DMS114 treated with DMSO at 0.1 percent for 48 hours (cell line): ENCODE results near the gene DMGDH.

Experiments
- DNase-seq: peaks from one replicate; lab custom pipeline; 2025; ENCODE audit not compliant: unreplicated experiment; lab: John Stamatoyannopoulos, UW

DMGDH gene

DNA sequence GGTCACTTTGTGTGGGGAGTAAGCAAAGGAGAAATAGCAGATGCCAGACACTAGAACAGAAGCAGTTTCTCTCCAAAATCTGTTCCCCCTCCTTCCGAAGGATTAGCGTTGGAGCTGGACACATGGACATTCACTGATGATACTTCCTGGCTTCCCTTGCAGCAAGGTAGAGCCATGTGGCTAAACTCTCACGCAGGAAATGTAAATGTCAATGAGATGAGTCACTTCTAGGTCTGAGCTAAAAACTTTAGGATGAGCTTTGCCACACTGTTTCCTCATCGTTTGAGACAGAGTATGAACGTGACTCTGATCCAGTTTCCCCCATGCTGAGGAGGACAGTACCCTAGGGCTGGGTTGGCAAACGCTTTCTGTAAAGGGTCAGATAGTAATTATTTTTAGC is 5.2 kb upstream of the DMGDH start:
- no peak for DNase-seq

DNA sequence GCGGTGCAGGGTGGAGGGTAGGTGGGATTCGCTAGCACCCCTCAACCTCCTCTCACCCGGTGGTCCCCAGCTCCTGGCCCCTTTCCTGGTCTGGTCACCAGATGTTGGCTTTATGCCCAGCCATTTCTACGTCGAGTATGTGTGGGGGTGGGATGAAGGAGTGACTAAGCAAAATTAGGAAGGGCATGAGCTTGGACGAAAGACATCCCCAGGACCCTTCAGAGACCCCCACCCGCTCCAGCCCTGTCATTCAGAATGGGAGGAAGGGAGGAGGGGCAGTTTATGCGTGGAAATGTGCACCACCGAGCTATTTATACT is 835 bp upstream of the DMGDH start:
- DNase-seq = no peak

DNA sequence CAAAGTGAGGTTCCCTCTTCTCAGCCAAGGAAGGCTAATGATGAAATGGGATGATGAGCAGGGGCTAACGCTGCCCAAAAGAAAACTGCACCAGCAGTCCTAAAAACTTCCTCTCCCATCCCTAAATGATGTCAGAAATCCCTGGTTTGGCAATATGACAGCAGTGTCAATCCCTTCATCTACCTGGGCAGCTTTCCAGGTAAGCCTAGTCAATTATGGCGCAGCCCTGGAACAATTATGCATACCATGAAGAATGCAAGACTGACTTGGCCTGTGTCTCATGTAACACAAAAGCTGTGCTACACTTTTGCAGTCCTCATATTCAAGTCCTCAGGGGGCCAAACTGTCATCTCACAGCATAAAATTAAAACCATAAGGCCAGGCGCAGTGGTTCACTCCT is 7.0 kb downstream of the DMGDH start:
- DNase-seq = no peak

DNA sequence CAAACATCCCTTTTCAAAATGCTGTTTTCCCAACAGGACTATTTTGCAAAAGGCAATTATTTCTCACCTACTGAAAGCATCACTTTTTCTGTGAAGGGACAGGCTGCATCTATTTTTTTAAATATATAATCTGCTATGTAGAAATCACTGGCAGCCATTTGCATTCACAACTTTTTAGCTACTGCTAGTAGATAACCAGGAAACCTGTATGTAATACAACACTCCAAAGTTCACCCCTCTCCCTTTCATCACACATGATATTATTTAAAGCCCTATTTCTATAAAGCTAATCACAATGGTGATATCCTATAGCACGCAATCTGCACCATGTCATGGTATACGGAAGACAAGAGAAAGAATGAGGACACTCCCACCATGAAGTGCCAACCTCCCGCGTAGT is 9.8 kb downstream of the DMGDH start:
- no peak for DNase-seq

DNA sequence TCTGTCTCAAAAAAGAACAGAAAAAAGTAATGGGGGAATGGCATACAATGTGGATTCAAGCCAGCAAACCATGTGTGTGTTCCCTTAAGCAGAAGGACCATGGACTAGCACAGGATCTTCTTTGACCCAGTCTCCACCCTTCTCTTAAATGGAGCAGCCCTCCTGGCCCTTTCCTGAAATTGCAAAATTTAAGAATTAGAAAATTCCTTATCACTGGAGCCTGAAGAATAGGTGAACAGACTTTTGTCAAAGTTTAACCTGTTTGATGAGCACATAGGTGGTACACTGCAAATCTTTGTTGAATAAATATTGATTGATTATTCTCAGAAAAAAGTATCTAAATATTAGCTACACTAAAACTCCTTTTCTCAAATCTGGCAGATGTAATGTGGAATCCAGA is 12.6 kb downstream of the DMGDH start:
- DNase-seq = no peak

DNA sequence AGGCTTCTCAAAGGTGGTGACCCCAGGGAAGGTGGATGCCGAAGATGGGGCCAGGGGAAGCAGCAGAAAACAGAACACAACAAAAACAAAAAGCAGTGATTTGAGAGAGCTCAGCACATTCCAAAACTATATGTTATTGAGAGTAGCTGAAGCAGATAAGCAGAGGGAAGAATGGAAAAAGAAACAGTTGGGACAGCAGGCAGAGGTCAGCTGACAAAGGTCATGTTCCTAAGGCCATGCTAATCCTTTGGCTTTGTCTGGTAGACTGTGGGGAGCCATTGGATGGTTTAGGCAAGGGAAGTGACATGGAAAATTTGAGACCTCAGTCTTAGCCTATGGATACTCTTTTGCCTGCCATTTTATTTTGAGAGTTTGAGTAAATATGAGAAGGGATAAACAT is 14.5 kb downstream of the DMGDH start:
- DNase-seq = no peak

DNA sequence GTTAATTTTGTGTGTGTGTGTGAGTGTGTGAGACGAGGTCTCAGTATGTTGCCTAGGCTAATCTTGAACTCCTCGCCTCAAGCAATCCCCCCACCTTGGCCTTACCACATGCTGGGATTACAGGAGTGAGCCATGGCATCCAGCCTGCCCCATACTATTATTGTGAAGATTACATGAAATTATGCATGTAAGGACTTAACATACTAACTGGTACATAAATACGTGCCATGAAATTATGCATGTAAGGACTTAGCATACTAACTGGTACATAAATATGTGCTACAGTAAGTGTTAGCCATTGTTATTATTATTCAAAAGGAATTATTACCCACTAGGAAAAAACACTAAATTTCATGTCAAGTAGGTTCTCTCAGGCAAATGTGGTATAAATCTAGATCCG is 16.2 kb downstream of the DMGDH start:
- no peak for DNase-seq

DNA sequence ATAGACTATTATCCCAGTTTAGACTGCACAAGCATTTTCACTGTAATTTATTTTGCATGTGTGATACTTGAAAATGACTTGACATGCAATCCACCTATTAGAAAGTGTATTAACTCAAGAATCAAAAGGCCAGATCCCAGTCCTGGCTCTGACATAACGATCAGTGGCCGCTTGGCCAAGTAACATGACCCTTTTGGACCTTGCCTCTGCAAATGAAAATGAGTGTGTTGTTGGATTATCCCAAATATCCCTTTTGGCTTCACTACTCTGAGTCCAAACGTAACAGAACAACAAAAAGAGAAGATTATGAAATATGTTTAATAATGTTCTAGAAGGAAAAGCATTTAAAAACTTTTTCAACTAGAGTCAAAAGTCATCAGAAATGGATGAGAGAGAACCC is 19.0 kb downstream of the DMGDH start:
- DNase-seq = no peak

DNA sequence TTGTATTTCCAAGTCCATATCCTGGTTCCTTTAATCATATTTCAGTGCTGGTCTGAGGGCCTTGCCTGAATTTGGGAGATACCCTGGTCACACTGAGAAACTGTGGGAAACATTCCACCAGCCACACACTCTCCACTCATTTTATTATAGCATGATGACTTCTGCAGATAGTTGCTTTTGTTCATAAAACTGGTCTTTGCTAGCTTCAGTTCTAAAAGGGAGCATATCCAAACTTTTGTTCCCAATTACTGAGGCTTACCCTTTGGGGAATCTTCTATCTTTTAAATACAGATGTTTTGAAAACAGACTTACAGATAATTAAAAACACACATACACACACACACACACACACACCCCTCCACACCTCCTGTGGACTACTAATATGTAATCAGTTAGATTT is 21.0 kb downstream of the DMGDH start:
- DNase-seq = no peak

DNA sequence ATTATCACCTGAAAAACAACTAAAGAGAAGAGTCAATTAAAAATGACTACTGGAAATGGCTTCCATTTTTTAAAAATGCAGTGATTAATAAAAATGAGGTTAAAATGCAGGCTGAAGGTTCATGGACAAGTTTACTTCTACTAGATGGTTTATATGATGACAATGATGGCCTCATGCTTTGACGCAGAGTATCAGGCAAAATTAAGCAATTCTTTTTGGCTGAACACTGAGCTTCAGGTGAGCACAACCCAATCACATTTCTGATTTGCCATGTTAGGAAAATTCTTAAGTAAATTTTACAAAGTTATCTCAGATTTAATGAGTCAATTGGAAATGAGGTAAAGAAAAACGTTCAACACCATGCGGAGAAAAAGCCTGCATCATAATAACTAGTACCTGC is 22.3 kb downstream of the DMGDH start:
- DNase-seq = no peak

DNA sequence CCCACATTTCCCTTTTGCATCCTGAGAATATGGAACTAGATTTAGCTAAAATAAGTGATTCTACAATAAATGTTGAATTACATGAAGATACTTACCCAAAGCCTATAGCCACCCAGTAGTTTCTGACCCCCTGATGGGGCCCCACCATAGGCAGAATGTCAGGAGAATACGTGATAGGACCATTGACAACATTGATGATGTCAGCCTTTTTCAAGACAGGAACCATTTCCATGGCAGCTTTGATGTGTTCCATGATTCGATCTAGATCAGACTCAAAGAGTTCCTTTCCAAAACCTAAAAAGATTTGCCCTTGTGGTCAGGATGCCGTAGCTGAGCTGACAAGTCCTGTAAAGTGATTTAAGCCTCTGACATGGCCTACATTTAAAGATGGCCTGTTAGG is 27.3 kb downstream of the DMGDH start:
- no peak for DNase-seq

DNA sequence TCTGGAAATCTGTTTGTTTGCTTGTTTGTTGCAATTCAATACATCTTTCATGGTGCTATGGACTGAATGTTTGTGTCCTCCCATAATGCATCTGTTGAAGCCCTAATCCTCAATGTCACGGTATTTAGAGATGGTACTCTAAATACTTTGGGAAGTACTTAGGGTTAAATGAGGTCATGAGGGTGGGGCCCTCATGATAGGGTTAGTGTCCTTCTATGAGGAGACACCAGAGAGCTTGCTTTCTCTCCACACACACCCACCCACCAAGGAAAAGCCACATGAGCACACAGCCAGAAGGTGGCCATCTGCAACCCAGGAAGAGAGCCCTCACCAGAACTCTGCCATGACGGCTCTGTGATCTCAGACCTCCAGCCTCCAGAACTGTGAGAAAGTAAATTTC is 32.7 kb downstream of the DMGDH start:
- no peak for DNase-seq

DNA sequence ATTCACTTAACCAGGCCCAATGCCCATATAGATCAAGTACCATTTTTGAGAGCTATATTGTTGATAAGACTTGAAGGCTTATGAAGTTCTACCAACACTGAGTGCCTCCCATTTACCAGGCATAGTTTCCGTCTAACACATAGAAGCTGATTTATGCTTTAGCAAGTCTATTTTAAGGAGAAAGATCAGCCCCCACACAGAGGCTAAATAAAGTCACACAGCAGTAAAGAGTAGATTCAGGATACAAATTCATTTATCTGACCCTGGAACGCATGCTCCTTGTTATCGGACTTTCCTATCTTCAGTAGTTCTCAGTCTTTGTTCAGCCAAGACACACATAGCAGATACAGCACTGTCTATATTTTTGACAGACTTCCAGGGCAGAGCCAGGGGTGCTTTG is 34.2 kb downstream of the DMGDH start:
- DNase-seq = no peak

DNA sequence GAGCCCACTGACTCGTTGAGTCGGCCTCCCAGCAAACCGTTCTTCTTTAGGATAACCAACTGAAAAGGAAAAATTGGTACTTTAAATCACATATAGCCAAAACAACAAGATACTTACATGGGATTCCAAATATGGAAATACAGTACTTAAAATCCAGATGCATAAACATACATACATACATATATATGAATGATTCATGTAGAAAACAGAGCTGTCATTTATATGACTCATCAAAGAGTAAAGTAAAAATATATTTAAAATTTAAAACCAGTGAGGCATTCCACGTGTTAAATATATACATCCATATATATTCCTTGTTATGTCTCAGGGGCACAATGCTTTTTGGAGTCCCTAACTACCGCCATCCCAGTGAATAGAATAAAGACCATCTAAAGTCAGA is 36.7 kb downstream of the DMGDH start:
- DNase-seq = no peak

DNA sequence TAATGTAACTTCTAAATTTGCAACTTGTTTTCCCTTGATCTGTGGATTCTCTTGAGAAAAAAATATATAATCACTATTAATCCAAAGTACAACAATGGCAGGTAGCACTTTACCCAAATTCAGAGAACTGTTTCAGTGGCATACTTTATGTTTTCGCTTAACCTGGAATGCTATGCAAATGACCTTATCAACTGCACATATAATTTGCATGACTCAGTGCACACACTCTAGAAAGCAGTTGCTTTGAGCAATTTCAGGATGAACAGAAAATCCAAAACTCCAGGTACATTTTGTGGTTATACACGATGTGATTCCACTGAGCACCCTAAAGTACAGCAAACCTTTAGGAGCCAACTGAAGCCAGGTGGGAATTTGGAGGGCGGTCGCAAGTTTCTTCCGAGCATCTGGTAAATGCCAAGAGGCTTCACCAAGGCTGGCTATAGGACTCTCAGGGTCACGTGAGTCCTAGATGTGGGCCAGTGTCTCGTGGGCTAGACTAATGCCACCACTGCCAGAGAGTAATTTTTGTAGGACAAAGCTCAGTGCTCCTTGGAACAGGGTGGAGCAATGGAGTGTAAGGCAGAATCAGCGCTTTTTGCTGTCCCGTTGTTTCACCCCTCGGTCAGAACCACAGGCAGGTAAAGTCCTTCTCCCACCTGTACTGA is 37.3 kb downstream of the DMGDH start:
- DNase-seq = no peak

DNA sequence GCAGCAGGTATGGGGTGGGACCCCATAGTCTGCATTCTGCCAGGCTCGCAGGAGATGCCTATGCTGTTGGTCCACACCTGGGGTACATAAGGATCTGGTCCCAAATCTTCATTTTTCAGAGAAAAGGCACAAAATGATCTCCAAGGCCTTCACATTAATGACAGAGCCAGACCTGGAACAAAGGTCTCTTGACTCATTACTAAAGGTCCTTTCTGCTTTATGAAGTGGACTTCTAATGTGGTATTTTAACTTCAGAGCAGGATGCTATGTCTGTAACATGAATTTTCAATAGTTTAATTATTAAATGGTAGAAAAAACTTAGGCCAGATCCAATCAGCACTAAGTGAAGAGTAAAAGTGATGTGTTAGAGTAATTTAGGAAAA is 38.0 kb downstream of the DMGDH start:
- DNase-seq = no peak

DNA sequence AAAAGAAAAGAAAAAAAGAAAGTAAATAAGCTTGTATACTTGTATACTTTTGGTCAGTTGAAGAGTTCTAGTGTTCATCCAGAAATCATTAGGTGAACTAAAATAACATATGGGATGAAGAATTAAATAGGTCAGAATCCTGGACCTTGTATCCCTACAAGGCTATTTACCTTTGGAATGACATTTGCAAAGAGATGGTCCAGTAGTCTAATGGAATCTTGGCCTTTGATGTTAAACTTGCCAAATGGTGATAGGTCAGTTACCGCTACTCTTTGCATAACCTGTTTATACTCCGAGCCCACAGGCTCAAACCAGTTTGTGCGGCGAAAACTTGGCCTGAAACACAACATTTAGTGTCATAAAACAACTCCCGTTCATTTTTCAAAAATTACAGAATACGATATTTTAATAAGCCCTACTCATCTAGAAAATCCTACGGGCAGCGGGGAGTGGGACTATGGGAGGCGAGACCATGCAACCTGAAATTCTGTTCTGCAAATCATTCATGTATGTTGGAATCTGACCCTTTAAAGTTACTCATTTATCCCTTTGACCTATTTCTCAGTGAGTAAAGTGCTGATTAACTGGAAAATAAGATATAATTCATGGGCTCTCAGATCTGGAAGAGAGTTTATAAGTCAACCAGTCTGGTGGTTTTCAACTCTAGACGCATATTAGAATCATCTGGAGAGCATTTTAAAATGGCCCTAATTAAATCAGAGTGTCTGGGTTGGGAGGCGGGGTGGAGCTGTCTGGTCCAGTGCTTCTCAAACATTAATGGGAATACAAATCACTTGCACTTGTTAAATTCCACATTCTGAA is 38.6 kb downstream of the DMGDH start:
- DNase-seq = no peak

DNA sequence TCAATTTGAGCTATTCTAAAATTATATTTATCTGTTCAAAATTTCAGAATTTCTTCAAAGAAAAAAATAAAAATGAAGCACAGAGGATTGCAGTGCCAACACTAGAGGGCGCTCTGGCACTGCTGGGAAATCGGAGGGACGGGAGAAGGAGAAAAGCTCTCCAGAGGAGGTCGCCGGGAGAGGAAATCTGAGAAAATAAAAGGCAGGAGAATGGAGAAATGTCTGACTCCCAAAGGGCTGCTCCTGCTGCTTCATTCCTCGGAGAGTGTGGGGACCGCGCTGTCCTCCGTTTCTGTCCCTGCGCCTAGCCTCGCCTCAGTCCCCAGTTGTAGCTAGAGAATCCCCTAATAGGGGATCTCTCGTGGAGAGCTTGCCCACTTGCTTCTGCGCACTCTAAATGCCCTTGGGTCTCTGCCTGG is 44.4 kb downstream of the DMGDH start:
- DNase-seq = peak; percentile 65

DNA sequence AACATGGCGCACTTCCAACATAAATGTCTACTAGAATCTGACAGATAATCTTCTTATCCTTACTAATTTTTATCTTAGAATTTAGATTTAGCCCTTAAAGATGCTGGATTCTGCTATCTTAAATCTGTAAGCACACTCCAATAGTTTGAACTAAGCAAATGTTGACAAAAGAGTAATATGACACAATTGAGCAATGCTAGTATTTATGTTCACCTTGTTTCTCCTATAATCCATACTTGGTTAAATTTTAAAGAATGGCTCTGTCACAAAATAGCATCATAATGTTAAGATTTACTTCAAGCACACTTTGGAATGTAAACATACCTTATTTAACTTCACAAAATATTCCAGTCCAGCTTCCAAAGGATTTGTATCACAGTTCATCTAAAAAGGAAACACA is 45.5 kb downstream of the DMGDH start:
- DNase-seq = no peak

DNA sequence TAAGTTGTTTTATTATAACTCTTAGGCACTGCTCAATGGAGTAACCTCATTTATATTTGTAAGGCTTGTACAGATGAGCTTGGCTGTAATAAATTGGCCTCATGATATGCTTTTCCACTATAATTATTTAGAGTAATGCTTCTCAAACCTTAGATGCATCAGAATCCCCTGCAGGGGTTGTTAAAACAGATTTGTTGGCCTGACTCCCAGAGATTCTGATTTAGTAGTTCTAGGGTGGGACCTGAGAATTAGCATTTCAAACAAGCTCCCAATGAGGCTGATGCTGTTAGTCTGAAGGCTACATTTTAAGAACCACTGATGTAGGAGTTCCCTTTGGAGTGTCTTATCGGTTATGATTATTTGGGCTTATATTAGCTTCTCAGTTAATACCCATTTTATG is 46.1 kb downstream of the DMGDH start:
- DNase-seq = no peak

DNA sequence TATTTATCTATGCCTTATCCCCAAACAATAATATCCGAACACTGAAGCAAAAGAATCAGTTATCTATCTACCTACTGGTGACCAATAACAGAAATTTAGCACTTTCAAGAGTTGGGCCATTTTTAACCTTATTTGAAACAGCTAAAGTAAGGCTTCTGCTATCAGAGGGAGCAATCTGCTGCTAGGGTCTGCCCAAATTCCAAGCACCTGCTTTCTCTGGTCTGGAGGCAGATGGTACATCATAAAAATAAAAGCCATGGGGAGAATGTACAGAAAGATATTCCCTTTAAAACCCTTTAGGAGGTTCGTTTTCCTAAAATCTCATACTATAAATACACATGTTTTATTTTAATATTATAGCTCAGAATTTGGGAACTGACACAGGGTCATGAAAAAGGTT is 46.7 kb downstream of the DMGDH start:
- no peak for DNase-seq

DNA sequence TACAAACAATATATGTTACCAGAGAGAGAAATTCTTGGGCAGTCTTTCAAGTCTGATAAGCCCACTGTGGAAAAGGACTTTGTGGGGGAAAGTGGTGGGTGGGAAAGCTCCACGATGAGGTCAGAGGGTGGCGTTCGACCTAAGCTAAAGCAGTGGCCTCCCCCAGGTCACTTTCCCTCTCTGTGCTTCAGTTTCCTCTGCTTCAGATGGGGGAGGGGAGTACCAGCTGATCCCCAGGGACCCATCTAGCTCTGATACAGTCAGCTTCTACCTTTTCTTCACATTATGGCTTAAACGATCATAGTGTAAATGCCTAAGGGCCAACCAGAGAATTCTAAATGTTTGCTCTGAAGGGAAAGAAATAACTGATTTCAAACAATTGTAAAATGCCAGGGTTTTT is 47.7 kb downstream of the DMGDH start:
- DNase-seq = no peak
